ENCODE data around the gene FOXQ1.

Gene FOXQ1

DNA sequence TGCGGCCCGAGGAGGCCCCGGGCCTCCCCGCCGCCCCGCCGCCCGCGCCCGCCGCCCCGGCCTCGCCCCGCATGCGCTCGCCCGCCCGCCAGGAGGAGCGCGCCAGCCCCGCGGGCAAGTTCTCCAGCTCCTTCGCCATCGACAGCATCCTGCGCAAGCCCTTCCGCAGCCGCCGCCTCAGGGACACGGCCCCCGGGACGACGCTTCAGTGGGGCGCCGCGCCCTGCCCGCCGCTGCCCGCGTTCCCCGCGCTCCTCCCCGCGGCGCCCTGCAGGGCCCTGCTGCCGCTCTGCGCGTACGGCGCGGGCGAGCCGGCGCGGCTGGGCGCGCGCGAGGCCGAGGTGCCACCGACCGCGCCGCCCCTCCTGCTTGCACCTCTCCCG, 1.5 kb downstream of the FOXQ1 start:
- TF ChIP-seq CTCF (IDR thresholded peaks at IDR 0.05; ENCODE audit: borderline replicate concordance, extremely low read depth, low read length, poor library complexity, severe bottlenecking): no peak
- TF ChIP-seq EZH2 (IDR thresholded peaks at IDR 0.05; ENCODE audit: borderline replicate concordance, low read depth, low read length, severe bottlenecking): no peak
- Histone ChIP-seq H3K27ac (ENCODE audit: low read length) (no peak overlapping the region), H3K4me3 (ENCODE audit: low read depth in 1 of 2, low read length in 2 of 2) (no peak overlapping the region)

DNA sequence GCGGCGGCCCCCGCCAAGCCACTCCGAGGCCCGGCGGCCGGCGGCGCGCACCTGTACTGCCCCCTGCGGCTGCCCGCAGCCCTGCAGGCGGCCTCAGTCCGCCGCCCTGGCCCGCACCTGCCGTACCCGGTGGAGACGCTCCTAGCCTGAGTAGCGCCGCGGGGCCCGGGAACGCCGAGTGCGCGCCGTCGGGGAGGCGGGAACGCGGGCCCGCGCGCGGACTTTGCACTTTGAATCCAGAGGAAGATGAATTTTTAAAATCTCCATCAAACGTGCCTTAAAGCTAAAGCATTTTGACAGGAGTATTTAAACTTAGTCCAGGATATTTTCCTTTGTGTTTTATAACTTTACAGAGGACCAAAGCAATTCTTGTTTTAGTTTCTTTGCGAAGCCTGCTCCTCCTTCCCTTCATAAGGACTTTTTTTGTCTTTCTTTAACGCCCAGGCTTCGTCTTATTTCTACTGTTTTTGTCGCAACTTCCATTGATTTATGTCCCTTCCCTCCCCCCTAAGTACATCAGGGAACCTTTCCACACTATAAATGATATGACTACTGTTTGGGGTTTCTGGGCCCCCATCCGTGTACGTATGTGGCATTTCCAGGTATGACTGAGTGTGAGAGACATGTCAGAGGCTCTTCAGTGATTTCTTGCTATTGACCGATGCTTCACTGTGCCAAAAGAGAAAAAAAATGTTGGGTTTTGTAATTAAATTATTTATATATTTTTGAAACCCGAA, 2.0 kb downstream of the FOXQ1 start:
- Histone ChIP-seq H2AFZ (ENCODE audit: low read depth, low read length) (no peak overlapping the region), H3K4me1 (ENCODE audit: insufficient read depth, low read length) (no peaks in the 10 kb centered on the region), H3K4me2 (ENCODE audit: insufficient read depth, low read length) (no peak overlapping the region), H3K27ac (ENCODE audit: low read length) (no peak overlapping the region), H3K36me3 (ENCODE audit: insufficient read depth, low read length) (no peaks in the 10 kb centered on the region), H4K20me1 (ENCODE audit: insufficient read depth, low read length) (no peaks in the 10 kb centered on the region), H3K79me2 (ENCODE audit: insufficient read depth, low read length) (no peaks in the 10 kb centered on the region), H3K9ac (ENCODE audit: low read depth, low read length) (no peak overlapping the region), H3K9me3 (ENCODE audit: insufficient read depth, low read length, severe bottlenecking) (peaks cover 6% of the 10 kb centered on the region), H3K27me3 (ENCODE audit: insufficient read depth, low read length, poor library complexity) (no peaks in the 10 kb centered on the region), H3K4me3 (ENCODE audit: low read depth in 1 of 2, low read length in 2 of 2) (no peak overlapping the region)
- TF ChIP-seq CTCF (IDR thresholded peaks at IDR 0.05; ENCODE audit: borderline replicate concordance, extremely low read depth, low read length, poor library complexity, severe bottlenecking): no peak
- TF ChIP-seq EZH2 (IDR thresholded peaks at IDR 0.05; ENCODE audit: borderline replicate concordance, low read depth, low read length, severe bottlenecking): no peak
- no peak for DNase-seq
- no peak for ATAC-seq (ENCODE audit: insufficient read depth, low read depth)

More for the DNA sequence above, 1.5 kb downstream of the FOXQ1 start:
- Histone ChIP-seq H2AFZ (ENCODE audit: low read depth, low read length) (no peak overlapping the region), H3K36me3 (ENCODE audit: insufficient read depth, low read length) (no peaks in the 10 kb centered on the region), H3K4me1 (ENCODE audit: insufficient read depth, low read length) (no peaks in the 10 kb centered on the region), H3K9ac (ENCODE audit: low read depth, low read length) (no peak overlapping the region), H3K9me3 (ENCODE audit: insufficient read depth, low read length, severe bottlenecking) (peaks cover 6% of the 10 kb centered on the region), H3K4me2 (ENCODE audit: insufficient read depth, low read length) (no peak overlapping the region), H3K27me3 (ENCODE audit: insufficient read depth, low read length, poor library complexity) (no peaks in the 10 kb centered on the region), H3K79me2 (ENCODE audit: insufficient read depth, low read length) (no peaks in the 10 kb centered on the region), H4K20me1 (ENCODE audit: insufficient read depth, low read length) (no peaks in the 10 kb centered on the region)
- DNase-seq (no peak), ATAC-seq (ENCODE audit: insufficient read depth, low read depth) (no peak)

GRCh38 chr6:1314617-1315016, 2.7 kb downstream of the FOXQ1 start:
- Histone ChIP-seq H3K4me3 (ENCODE audit: low read depth in 1 of 2, low read length in 2 of 2) (no peak overlapping the region), H3K9ac (ENCODE audit: low read depth, low read length) (no peak overlapping the region), H3K27me3 (ENCODE audit: insufficient read depth, low read length, poor library complexity) (no peaks in the 10 kb centered on the region), H3K36me3 (ENCODE audit: insufficient read depth, low read length) (no peaks in the 10 kb centered on the region), H3K4me1 (ENCODE audit: insufficient read depth, low read length) (no peaks in the 10 kb centered on the region), H3K79me2 (ENCODE audit: insufficient read depth, low read length) (no peaks in the 10 kb centered on the region), H2AFZ (ENCODE audit: low read depth, low read length) (no peak overlapping the region), H3K9me3 (ENCODE audit: insufficient read depth, low read length, severe bottlenecking) (peaks cover 6% of the 10 kb centered on the region), H4K20me1 (ENCODE audit: insufficient read depth, low read length) (no peaks in the 10 kb centered on the region), H3K27ac (ENCODE audit: low read length) (no peak overlapping the region), H3K4me2 (ENCODE audit: insufficient read depth, low read length) (no peak overlapping the region)
- DNase-seq: no peak
- ATAC-seq (ENCODE audit: insufficient read depth, low read depth): no peak
- no peak for TF ChIP-seq EZH2 (IDR thresholded peaks at IDR 0.05; ENCODE audit: borderline replicate concordance, low read depth, low read length, severe bottlenecking)
- TF ChIP-seq CTCF (IDR thresholded peaks at IDR 0.05; ENCODE audit: borderline replicate concordance, extremely low read depth, low read length, poor library complexity, severe bottlenecking): no peak

All from DND-41 (cell line).